CD8-positive, alpha-beta memory T cell (primary cell): ENCODE results near the gene RPS3. TPM values are rescaled to one million over a fixed set of nuclear protein-coding genes. Genes with fewer than 3 reads are reported as not detected.
A peak's percentile ranks its signal among the peaks of the same experiment; 100 is the strongest.

Source experiments
- CTCF ChIA-PET: fragments of 350-600 bp; sonication (Branson Sonifier 250); formaldehyde crosslinking; loops from one replicate; lab custom pipeline; 2021; ENCODE audit warnings: antibody characterized with exemption; lab: Charles Lee
- POLR2A ChIA-PET: fragments of 350-600 bp; sonication (Branson Sonifier 250); formaldehyde crosslinking; loops from one replicate; lab custom pipeline; 2021; ENCODE audit warnings: antibody characterized with exemption; lab: Charles Lee
- DNase-seq, 5 donors: peaks; one replicate each; pipeline versions ENCODE4 v3.0.0 to v3.0.0-alpha.2; 2020 to 2022; ENCODE audit warnings: mixed read lengths in 1 of 5
- H3K27ac ChIP-seq: one replicate; pipeline ENCODE4 v1.7.0; 2013; ENCODE audit warnings: low read depth, mild to moderate bottlenecking, low read length, moderate library complexity
- H3K27me3 ChIP-seq: 2 replicates; pipeline ENCODE4 v1.7.0; 2013; ENCODE audit warnings: low read length, mild to moderate bottlenecking; ENCODE audit not compliant: insufficient read depth, poor library complexity, severe bottlenecking
- H3K36me3 ChIP-seq: 2 replicates; pipeline ENCODE4 v1.7.0; 2013; ENCODE audit warnings: mild to moderate bottlenecking, low read length, moderate library complexity; ENCODE audit not compliant: insufficient read depth
- H3K4me1 ChIP-seq: 2 replicates; pipeline ENCODE4 v1.7.0; 2013; ENCODE audit warnings: mild to moderate bottlenecking, low read length, moderate library complexity; ENCODE audit not compliant: insufficient read depth
- H3K4me3 ChIP-seq: 2 replicates; pipeline ENCODE4 v1.7.0; 2013; ENCODE audit warnings: mild to moderate bottlenecking, low read length
- H3K9me3 ChIP-seq: 2 replicates; pipeline ENCODE4 v1.7.0; 2013; ENCODE audit warnings: mild to moderate bottlenecking, low read length
- H3K27ac Mint-ChIP-seq, 8 donors: one replicate each; pipeline ENCODE4 v1.8.0; 2020 to 2021; ENCODE audit warnings: mixed read lengths in 8 of 8, mild to moderate bottlenecking in 6 of 8, inconsistent platforms in 3 of 8, moderate library complexity in 3 of 8
- H3K27me3 Mint-ChIP-seq, 2 donors: one replicate each; pipeline ENCODE4 v1.8.0; 2020 to 2021; ENCODE audit warnings: mixed read lengths in 2 of 2, mild to moderate bottlenecking in 1 of 2, moderate library complexity in 1 of 2
- H3K36me3 Mint-ChIP-seq, 3 donors: one replicate each; pipeline ENCODE4 v1.8.0; 2020 to 2021; ENCODE audit warnings: mixed read lengths in 3 of 3, inconsistent platforms in 1 of 3, mild to moderate bottlenecking in 1 of 3
- H3K4me1 Mint-ChIP-seq, 3 donors: one replicate each; pipeline ENCODE4 v1.8.0; 2020 to 2021; ENCODE audit warnings: mixed read lengths in 3 of 3, inconsistent platforms in 1 of 3, mild to moderate bottlenecking in 1 of 3
- H3K4me3 Mint-ChIP-seq, 7 donors: one replicate each; pipeline ENCODE4 v1.8.0; 2020 to 2021; ENCODE audit warnings: mixed read lengths in 7 of 7, mild to moderate bottlenecking in 6 of 7, moderate library complexity in 4 of 7, inconsistent platforms in 2 of 7
- H3K9me3 Mint-ChIP-seq, 5 donors: one replicate each; pipeline ENCODE4 v1.8.0; 2020 to 2022; ENCODE audit warnings: mixed read lengths in 5 of 5, mild to moderate bottlenecking in 3 of 5, moderate library complexity in 2 of 5, inconsistent platforms in 1 of 5
- polyA plus RNA-seq: library from polyadenylated mRNA; unstranded; fragments of 300-500 nt; fragmentation: Illumina TruSeq; gene quantifications from one replicate; pipeline ENCODE4 v1.2.3, GENCODE V29; 2021
- total RNA-seq, 2 experiments: library from RNA; stranded (reverse); gene quantifications; one replicate each; pipeline ENCODE4 v1.2.3, GENCODE V29; 2021

RPS3 gene
- total and polyA plus RNA-seq, 3 experiments from 2014 or later, result 3,916 to 4,910 (median 3,935) TPM

DNA sequence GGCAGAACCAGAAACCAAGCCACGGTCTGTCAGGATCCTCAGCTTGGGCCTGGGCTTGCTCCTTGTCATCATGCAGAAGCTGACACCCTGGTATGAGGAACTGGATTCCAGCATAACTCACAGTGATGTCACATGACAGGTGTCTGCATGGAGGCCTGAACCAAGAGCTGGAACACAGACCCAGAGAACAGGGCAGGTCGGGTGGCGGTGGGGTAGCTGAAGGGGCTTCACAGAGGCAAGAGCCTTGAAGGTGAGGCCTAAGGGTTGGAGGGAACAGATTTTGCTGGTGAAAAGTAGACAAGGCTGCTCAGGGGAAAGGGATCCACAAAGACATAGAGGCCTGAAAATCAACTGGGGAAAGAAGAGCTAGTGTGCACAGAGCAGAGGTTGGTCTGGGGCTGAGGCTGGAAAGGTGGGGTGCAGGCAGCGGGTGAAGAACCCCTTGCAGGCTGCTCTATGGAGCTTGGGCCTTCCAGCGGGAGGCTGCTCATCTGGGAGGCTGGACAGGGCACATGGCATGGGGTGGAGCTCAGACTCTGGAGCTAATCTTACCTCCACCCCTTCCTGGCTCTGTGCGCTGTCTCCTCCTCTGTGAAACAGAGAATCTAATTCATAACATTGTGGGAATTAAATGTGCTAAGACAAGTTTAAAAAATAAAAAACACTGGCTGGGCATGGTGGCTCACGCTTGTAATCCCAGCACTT lies 18.4 kb upstream of the RPS3 start:
- DNase-seq, result no peak
- ChIA-PET CTCF (interaction anchor here (0.9 to 12.1 kb wide), 4 partner anchors 29 to 237 kb away, joined by 3 to 325 read pairs (median 24); partner anchors contain the start of gene ARRB1), POLR2A (interaction anchor here (0.6 kb wide), 1 partner anchor 113 kb away, joined by 4 read pairs; no protein-coding TSS in a partner anchor)
- Mint-ChIP-seq H3K27ac (peak overlapping the region in 2 of 8 donors; percentile 19 to 94), H3K27me3 (no peaks in the 10 kb centered on the region), H3K4me1 (peaks cover 15 to 17% (median 16%) of the 10 kb centered on the region in 3 donors), H3K9me3 (no peaks in the 10 kb centered on the region), H3K4me3 (no peak overlapping the region), H3K36me3 (no peaks in the 10 kb centered on the region)
- Histone ChIP-seq H3K27ac (no peak overlapping the region), H3K27me3 (no peaks in the 10 kb centered on the region), H3K4me3 (no peak overlapping the region), H3K36me3 (no peaks in the 10 kb centered on the region), H3K4me1 (peaks cover 19% of the 10 kb centered on the region), H3K9me3 (no peaks in the 10 kb centered on the region)

DNA sequence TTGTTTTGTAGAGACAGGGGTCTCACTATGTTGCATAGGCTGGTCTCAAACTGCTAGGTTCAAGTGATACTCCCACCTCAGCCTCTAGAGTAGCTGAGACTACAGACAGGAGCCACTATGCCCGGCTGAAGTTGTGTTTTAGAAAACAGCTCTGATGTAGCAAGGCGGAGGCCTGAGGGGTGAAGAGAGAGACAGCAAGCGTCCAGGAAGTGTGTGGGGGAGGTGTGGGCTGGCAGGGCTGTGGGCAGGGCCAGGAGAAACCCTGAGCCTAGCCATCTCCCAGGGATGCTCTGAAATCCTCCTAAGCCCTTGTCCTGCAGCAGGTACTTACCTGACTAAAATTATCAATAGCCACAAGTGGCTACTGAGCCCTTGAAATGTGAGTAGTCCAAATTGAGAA lies 16.1 kb upstream of the RPS3 start:
- POLR2A ChIA-PET, result interaction anchor here (0.7 to 1.1 kb wide), 2 partner anchors 54 to 108 kb away, joined by 3 to 14 read pairs; no protein-coding TSS in a partner anchor
- Histone ChIP-seq H3K27ac (no peak overlapping the region), H3K4me3 (no peak overlapping the region), H3K27me3 (no peaks in the 10 kb centered on the region), H3K4me1 (peaks cover 19% of the 10 kb centered on the region), H3K36me3 (no peaks in the 10 kb centered on the region), H3K9me3 (no peaks in the 10 kb centered on the region)
- Mint-ChIP-seq H3K27me3 (no peaks in the 10 kb centered on the region), H3K9me3 (no peaks in the 10 kb centered on the region), H3K27ac (peak overlapping the region in 6 of 8 donors; percentile 21 to 81 (median 71)), H3K4me3 (peak overlapping the region in 6 of 7 donors; percentile 13 to 62 (median 60)), H3K4me1 (peaks cover 15 to 17% (median 16%) of the 10 kb centered on the region in 3 donors), H3K36me3 (no peaks in the 10 kb centered on the region)
- DNase-seq, result peak in 3 of 5 donors; percentile 16 to 51 (median 20)
- CTCF ChIA-PET, result interaction anchor here (1.0 to 12.1 kb wide), 9 partner anchors 14 to 148 kb away, joined by 3 to 325 read pairs (median 9); partner anchors contain the start of gene ARRB1

DNA sequence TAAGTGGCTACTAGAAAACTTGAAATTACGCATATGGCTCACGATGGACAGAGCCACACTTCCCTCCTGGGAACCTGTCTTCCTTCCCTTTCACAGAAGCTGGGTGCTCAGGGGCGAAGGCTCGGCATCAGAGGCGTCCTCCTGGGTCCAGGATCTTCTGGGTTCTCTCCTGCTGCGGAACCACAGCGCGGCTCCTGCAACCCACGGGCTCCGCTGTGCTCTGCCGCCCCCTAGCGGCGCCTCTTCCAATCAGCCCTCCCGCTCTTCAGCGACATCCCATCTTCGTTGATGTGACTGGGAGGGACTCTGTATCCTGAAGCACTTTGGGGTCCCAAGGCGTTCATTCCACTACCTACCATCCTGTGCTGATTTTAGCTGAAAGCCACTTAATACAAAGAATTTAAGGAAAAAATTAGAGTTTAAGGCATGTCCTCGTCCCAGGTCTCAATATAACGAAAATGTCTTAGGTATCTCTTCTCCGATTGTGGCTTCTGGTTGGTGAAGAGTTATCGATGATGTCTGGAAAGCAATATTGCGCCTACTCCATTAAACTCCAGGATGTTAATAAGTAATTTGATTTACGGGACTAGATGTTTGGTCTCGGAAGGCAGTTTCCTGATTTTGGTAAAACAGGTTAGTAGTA lies 14.8 kb upstream of the RPS3 start:
- peak; percentile 64 to 80 (median 73) for DNase-seq
- POLR2A ChIA-PET, result interaction anchor here (0.9 to 1.3 kb wide), 2 partner anchors 33 to 109 kb away, joined by 3 read pairs; partner anchors contain the start of gene ARRB1
- Histone ChIP-seq H3K4me1 (peaks cover 26% of the 10 kb centered on the region), H3K4me3 (no peak overlapping the region), H3K27ac (no peak overlapping the region), H3K27me3 (no peaks in the 10 kb centered on the region), H3K9me3 (no peaks in the 10 kb centered on the region), H3K36me3 (no peaks in the 10 kb centered on the region)
- peak overlapping the region in 6 of 8 donors; percentile 64 to 88 (median 75) for H3K27ac Mint-ChIP-seq
- H3K36me3 Mint-ChIP-seq, result no peaks in the 10 kb centered on the region
- H3K27me3 Mint-ChIP-seq, result no peaks in the 10 kb centered on the region
- H3K4me1 Mint-ChIP-seq, result peaks cover 15 to 17% (median 16%) of the 10 kb centered on the region in 3 donors
- no peaks in the 10 kb centered on the region for H3K9me3 Mint-ChIP-seq
- H3K4me3 Mint-ChIP-seq, result peak overlapping the region in 5 of 7 donors; percentile 60 to 88 (median 63)
- CTCF ChIA-PET, result interaction anchor here (0.6 to 12.1 kb wide), 27 partner anchors 8 to 242 kb away, joined by 3 to 325 read pairs (median 4); partner anchors contain the start of gene ARRB1

DNA sequence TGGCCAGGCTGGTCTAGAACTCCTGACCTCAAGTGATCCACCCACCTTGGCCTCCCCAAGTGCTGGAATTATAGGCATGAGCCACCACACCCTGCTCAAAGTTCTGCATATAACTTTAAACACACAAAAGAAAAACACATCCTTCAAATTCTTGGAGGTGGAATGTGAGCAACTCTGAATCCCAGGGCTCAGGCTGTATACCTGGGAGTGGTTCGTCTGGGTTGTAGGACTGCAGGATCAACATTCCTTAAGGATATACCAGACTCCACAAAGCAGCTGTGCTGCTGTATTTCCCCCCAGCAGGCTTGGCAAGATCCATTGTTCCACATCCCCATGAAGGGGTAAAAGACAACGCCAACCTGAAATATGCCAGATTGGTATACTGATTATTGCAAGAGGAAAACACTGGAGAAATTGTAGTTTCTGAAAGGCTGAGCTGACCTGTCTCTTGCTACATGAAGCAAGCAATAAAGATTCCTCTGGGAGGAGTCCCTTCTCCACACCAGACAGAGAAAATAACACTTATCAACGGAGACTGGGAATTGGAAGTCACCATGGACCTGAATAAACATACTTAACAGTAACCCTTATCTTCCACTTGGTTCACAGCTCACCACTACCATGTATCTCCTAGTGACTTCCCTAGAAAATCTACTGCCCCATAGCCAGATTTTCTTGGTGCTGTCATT lies 12.2 kb upstream of the RPS3 start:
- no peaks in the 10 kb centered on the region for H3K9me3 ChIP-seq
- no peak overlapping the region for H3K4me3 ChIP-seq
- DNase-seq, result no peak
- Mint-ChIP-seq H3K4me1 (peaks cover 15 to 17% (median 16%) of the 10 kb centered on the region in 3 donors), H3K36me3 (no peaks in the 10 kb centered on the region), H3K27ac (no peak overlapping the region), H3K27me3 (peaks cover 3 to 4% of the 10 kb centered on the region in 2 donors), H3K9me3 (no peaks in the 10 kb centered on the region), H3K4me3 (no peak overlapping the region)
- CTCF ChIA-PET, result interaction anchor here (0.8 to 12.1 kb wide), 15 partner anchors 8 to 247 kb away, joined by 3 to 325 read pairs (median 5); no protein-coding TSS in a partner anchor
- H3K27ac ChIP-seq, result no peak overlapping the region
- H3K36me3 ChIP-seq, result no peaks in the 10 kb centered on the region
- POLR2A ChIA-PET, result interaction anchor here (1.0 kb wide), 1 partner anchor 98 kb away, joined by 3 read pairs; no protein-coding TSS in a partner anchor
- H3K4me1 ChIP-seq, result peaks cover 26% of the 10 kb centered on the region
- H3K27me3 ChIP-seq, result no peaks in the 10 kb centered on the region

DNA sequence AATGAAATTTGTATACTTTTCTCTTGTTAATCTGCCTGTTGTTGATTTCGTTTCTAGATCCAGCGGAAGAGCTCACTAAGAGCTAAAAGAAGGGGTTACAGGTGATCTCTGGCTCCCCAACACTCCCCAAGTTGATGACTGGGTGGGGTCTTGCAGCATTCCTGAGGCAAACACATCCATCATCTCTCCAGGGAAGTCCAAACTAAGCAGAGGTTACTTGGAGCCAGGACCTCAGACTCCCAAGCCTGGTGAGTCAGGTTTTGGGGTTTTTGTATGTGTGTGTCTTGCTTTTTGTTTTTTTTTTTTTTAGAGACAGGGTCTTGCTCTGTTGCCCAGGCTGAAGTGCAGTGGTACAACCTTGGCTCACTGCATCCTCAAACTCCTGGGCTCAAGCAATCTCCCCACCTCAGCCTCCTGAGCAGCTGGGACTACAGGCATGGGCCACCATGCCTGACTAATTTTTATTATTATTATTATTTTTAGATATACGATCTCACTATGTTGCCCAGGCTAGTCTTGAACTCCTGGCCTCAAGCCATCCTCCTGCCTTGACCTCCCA lies 11.5 kb upstream of the RPS3 start:
- no peak overlapping the region for H3K4me3 ChIP-seq
- Mint-ChIP-seq H3K27me3 (peaks cover 3 to 4% of the 10 kb centered on the region in 2 donors), H3K27ac (no peak overlapping the region), H3K4me1 (peaks cover 15 to 17% (median 16%) of the 10 kb centered on the region in 3 donors), H3K9me3 (no peaks in the 10 kb centered on the region), H3K36me3 (no peaks in the 10 kb centered on the region), H3K4me3 (no peak overlapping the region)
- peaks cover 26% of the 10 kb centered on the region for H3K4me1 ChIP-seq
- no peaks in the 10 kb centered on the region for H3K36me3 ChIP-seq
- no peak overlapping the region for H3K27ac ChIP-seq
- POLR2A ChIA-PET, result interaction anchor here (1.0 kb wide), 1 partner anchor 99 kb away, joined by 3 read pairs; no protein-coding TSS in a partner anchor
- no peaks in the 10 kb centered on the region for H3K27me3 ChIP-seq
- no peaks in the 10 kb centered on the region for H3K9me3 ChIP-seq
- CTCF ChIA-PET, result interaction anchor here (0.9 to 12.1 kb wide), 17 partner anchors 9 to 365 kb away, joined by 3 to 325 read pairs (median 4); partner anchors contain the start of gene GDPD5
- no peak for DNase-seq

DNA sequence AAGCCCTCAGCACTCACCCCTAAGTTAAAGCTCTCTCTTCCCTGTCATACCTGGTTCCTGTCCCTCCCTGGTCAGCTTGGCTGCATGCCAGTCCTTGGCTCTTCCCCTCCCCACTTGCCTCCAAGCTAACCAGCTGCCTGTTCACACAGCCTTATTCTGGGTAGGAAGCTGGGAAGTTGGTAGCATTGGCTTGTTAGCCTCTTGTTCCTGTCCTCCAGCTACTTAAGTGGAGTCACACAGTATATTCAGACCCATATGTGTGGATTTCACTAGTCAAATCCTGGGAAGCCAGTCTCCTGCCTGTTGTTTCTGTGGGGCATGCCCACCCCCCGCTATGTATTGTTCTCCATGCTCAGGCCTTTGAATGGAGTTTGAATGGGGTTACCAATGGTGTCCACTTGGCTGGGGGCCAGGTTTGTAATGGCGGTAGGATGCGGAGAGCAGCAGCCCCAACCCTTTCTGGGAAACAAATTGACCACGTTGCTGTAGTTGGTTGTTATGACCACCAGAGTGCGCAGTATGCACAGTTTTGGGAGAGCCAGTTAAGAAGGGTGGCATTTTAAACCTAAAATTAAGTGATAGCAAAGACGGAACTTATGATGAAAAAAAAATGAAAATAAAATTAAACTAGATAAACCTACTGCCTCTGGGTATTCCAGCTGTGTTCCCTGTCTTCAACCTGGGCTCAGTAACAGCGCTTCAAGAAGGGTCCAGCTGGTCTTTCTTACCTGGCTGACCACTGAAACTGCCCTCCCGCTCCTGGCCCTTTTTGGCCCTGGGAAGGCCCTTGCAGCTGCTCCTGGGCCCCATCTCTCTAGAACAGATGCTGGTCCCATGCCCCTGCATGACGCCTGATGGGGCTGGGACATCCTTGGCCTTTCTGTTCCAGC lies 10.7 kb upstream of the RPS3 start:
- peaks cover 3 to 4% of the 10 kb centered on the region in 2 donors for H3K27me3 Mint-ChIP-seq
- peaks cover 9 to 10% (median 9%) of the 10 kb centered on the region in 3 donors for H3K4me1 Mint-ChIP-seq
- no peaks in the 10 kb centered on the region for H3K36me3 Mint-ChIP-seq
- peak; percentile 39 to 81 (median 61) for DNase-seq
- POLR2A ChIA-PET, result interaction anchor here (0.5 to 1.0 kb wide), 2 partner anchors 99 to 138 kb away, joined by 3 to 7 read pairs; no protein-coding TSS in a partner anchor
- CTCF ChIA-PET, result interaction anchor here (0.9 to 12.1 kb wide), 23 partner anchors 9 to 366 kb away, joined by 3 to 325 read pairs (median 4); partner anchors contain the start of gene GDPD5
- H3K36me3 ChIP-seq, result no peaks in the 10 kb centered on the region
- no peak overlapping the region for H3K27ac Mint-ChIP-seq
- no peaks in the 10 kb centered on the region for H3K27me3 ChIP-seq
- no peaks in the 10 kb centered on the region for H3K9me3 Mint-ChIP-seq
- peaks cover 19% of the 10 kb centered on the region for H3K4me1 ChIP-seq
- no peaks in the 10 kb centered on the region for H3K9me3 ChIP-seq
- no peak overlapping the region for H3K4me3 ChIP-seq
- H3K27ac ChIP-seq, result no peak overlapping the region
- H3K4me3 Mint-ChIP-seq, result no peak overlapping the region
